ENCODE results near the gene RABGAP1L. TPM values are rescaled to one million over a fixed set of nuclear protein-coding genes. Genes with fewer than 3 reads are reported as not detected.
"Not testable (repeated sequence)": the region's sequence is repeated elsewhere in the genome, so short reads cannot be mapped to it uniquely, and the experiment has no call there.

RABGAP1L gene
- total RNA-seq, 1 donor from 2014 or later = 145 TPM

DNA sequence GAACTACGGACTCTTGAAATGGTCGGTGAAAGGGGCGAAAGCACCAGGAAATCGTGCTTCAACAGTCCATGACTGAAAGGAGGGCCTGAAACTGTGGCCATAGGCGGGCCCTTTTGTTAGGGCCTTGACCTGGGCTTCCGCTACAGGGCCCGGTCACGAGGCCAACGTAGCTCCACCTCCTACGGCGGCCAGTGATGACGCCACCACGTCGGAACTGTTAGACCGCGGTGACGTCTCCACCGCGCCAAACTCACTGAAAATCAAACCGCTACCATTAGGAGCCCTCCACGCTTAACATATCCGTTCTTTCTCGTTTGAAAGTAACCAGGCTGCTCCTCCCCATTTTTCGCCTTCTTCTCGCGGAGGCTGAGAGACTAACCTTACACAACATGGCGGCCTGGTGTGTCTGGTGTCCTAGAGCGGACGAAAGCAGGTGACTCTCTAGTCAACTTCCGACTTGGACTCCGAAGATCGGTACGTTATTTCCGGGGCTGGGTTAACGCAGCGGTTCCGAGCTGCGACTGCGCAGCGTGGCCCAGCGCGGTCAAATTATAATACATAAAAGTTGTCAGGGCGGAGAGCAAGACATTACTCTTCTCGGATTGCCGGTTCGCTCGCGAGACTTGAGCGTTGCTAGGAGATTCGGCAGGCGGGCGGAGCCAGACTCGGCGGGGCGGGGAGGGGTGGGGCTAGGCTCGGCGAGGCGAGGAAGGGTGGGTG is 840.1 kb downstream of the RABGAP1L start:
- DNase-seq = peak; percentile 98

DNA sequence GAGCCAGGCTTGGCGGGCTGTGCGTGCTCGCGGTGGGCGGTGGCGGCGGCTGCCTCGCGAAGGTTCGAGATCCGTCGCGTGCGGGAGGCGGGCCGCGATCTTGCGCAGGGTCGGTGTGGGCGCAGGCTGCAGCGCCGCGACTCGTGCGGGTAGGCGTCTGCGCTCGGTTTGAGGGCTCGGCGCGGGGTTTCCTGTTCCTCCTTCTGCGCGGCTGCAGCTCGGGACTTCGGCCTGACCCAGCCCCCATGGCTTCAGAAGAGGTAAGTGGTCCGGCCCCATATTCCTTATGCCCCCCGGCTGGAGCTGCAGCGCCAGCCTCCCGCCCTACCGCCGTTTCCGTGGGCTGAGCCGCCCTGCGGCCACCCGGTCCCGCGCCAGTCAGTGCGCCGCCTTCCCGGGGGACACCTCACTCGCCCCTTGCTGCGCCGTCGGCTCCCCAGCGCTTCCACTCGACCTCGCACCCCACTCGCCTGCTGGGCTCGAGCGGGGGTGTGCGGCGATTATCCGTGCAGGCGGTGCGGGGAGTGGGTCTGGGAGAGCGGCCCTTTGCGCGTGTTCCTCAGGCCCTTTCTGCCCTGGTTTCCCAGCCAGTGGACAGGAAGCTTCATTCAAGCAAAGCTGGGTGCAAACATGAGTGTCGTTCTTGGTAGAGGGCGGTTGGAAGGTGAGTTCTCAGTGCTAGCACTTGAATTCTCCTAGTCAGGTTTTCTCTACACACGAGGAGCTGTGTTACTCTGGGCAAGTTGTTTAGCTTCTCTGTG is 840.8 kb downstream of the RABGAP1L start, which contains the start of gene CACYBP:
Gene CACYBP (plus strand): TSS at position 12 of the 761 bp plus-strand sequence. CDS start 234 bp downstream, at position 246.
- DNase-seq = no peak

DNA sequence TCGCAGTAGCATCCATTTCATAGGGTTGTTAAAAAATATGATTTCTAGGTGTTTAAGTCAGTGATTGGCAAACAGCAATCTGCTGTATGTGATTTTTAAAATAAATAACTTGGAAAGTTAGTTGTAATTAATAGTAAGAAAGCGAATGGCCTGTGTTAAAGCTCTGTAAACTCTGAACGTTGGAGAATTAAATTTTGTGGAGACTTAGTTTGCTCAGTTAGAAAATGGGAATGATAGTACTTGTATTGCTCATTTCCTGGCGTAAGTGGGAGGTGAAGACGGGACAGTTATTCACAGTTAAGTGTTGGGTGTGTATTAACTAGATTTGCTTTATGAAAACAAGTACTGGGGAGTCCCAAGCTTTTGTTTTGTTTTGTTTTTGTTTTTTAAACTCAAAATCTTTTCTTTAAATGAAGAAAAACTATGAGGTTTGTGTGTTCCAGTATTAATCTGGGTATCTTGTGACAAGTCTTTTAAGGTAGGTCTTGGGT is 841.4 kb downstream of the RABGAP1L start:
- no peak for DNase-seq

DNA sequence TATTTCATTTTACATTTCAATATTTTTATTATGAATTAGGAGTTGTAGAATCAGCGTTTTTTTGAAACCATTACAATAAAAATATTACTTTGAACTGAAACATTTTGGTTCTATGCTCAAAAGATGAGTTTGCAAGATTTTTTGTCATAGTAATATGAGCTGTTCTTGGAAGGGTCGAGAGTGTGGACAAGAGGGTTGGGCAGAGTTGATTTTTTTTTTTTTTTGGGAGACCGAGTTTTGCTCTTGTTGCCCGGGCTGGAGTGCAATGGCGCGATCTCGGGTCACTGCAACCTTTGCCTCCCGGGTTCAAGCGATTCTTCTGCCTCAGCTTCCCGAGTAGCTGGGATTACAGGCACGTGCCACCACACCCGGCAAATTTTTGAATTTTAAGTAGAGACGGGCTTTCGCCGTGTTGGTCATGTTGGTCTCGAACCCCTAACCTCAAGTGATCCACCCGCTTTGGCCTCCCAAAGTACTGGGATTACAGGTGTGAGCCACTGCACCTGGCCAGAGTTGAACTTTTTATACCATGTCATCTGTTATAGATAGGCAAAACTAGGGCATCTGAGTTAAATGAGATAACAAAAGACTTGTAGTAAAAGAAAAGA is 843.7 kb downstream of the RABGAP1L start:
- no peak for DNase-seq

DNA sequence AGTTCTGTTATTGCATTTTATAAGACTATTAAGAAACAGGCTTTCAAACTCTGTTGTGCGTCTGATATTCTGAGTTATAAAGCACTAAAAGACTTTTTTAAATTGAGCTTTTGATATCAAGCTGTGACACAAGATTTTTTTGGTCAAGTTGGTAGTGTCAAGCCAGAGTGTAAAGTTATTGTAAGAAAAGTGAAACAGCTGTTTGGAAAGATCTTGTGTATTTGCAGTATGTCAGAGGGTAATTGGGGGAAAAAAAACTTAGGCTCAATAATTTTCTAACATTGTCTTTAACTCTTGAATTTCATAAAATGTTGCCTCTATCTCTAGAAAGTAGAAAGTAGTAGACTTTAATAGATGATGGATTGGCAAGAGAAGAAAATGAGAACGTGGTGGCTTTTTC is 844.2 kb downstream of the RABGAP1L start:
- DNase-seq = no peak

DNA sequence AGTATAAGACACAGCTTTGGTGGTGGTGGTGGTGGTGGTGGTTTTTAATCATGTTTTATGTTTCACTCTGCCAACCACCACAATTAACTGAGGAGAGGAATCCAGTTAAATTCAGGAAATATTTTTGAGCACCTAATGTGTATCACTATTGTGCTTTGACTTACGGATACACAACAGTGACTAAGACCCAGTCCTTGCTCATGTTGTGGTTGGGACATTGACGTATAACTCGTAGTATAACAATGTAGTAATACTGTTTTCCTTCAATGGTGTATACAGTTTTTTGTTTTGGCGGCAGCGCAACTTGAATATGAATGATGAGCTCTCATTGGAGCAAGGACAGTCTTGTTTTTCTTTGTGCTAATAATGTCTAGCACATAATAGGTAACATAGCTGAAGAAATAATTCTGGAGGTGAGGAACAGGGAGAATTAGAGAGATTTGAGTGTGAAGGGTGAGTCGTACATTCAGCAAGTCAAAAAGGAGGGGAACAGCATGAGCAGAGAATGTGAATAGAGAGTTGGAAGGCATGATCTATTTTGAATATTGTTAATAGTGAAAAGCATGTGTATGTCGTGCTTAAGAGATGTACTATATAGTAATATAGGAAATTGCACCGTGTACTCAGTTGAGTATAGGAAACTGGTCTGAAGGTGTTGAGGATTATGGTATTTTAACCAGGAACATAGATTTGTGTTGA is 845.9 kb downstream of the RABGAP1L start:
- DNase-seq = no peak

DNA sequence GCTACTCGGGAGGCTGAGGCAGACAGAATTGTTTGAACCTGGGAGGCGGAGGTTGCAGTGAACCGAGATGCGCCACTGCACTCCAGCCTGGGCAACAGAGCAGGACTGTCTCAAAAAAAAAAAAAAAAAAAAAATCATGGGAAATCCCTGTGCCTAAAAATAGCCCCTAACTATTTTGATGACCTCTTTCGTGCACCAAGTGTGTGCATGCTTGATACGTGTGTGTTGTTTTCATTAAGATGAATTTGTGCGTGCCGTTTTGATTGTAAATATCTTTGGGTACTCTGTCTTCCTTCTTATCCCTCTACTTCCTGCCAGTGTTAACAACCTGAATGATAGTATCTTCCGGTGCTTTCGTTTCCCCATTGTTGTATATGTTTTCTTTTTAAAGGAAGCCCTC is 850.2 kb downstream of the RABGAP1L start:
- no peak for DNase-seq

DNA sequence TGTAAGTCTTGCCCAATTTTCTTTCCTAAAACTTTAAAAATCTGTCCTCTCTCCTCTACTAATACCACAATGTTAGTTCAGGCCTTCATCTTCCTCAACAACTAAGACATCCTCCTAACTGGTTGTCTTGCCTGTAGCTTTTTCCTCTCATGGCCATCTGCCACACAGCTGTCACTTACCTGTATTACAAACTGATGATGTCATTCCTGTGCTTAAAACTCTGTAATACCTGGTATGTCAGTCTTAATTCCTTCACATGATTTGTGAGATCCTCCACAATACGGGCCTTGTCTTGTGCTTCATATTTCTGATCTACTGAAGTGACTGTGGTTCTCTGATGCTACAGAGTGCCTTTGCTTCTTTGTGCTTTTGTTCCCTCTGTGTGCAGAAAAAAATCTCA is 854.1 kb downstream of the RABGAP1L start:
- DNase-seq = no peak

DNA sequence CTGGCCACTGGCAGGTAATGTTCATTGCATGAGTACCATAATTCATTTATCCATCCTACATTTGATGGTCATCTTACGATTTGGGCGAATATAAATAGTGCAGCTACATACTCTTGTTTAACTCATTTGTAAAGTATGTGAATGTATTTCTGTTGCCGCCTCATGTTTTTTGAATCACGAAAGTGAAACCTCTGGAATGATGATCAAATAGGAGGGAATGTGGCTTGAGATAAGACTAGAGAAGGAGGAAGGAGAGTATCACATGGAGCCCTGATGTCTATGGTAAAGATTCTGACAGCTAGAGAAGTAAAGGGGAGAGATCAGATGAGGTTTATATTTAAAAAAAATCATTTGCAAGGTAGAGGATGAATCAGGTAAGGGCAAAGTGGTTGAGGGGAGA is 855.9 kb downstream of the RABGAP1L start:
- no peak for DNase-seq

DNA sequence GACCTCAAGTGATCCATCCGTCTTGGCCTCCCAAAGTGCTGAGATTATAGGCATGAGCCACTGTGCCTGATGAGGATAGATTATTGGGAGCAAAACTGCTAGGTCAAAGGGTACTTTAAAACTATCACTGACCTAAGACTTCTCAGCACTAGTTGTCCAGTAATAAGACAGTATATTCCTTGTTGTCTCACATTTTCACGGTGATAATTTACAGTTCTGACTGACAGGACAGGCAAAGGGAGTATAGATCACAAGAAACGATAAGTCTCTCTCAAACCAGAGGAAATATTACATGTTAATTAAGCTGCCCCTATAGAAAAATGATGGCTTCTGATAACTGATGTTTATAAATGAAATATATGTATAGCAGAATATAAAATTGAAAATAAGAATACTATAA is 860.2 kb downstream of the RABGAP1L start:
- DNase-seq = no peak

DNA sequence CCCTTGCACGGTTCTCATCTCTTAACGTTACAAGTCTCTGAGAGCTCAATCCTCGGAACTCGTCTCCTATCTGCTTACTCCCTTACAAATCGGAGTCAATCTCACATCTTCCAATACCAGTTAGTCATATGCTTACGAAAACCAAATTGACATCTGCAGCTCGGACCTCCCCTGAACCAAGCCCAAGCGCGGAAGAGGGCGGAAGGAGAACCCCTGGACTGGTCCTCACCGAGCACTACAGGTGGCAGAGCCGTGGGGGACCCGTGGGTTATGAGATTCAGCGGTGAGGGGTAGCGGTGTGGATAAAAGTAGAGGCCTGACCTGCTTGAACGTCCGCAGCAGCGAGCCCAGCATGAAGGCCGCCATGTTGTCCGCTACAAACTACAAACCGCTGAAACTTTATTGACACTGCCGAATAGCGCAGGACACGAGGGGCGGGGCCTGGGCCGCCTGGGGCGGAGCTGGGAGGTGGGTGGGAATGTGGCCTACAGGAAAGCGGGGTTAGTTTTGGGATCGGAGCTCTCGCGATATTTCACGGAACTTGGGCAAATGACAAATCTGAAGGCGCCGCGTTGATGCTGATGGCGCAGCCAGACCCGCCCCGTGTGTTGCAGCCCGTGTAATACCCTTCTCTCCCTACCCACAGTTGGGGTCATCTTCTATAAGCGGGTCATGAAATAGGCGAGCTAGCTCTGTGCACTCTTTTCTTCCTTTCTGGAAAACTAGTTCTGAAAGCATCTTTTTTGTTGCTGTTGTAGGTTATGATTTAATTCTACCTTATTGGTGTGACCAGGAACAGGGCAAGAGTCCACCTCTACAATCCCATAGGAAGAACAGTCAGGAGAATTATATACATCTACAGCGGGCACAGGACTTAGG is 864.0 kb downstream of the RABGAP1L start, which contains the start of gene MRPS14:
Gene MRPS14 (minus strand): TSS at position 383 of the 879 bp plus-strand sequence. CDS start 17 bp downstream, at position 366.
- DNase-seq = peak; percentile 96

DNA sequence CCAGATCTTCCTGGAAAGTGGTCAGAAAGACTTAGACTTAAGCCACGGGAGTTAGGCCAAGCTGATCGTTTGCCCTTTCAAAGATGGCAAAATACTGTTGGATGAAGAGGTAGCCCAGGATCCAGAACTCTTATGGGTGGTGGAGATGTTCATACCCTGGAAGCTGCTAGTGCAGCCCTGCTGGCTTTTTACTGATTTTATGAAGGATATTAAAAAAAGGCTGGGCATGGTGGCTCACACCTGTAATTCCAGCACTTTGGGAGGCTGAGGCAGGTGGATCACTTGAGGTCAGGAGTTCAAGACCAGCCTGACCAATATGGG is 864.6 kb downstream of the RABGAP1L start:
- DNase-seq = not testable (repeated sequence)

DNA sequence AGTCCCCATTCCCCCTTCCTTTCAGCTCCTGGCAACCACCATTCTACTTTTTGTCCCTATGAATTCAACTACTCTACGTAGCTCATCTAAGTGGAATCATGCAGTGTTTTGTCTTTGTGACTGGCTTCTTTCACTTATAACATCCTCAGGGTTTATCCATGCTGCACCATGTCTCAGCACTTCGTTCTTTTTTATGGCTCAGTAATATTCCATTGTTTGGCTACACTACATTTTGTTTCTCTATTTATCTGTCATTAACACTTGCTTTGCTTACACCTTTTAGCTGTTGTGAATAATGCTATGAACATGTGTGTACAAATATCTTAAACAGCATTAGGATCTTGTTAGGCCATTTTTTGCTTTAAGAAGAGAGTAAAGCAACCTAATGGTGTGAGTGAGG is 865.5 kb downstream of the RABGAP1L start:
- DNase-seq = no peak

DNA sequence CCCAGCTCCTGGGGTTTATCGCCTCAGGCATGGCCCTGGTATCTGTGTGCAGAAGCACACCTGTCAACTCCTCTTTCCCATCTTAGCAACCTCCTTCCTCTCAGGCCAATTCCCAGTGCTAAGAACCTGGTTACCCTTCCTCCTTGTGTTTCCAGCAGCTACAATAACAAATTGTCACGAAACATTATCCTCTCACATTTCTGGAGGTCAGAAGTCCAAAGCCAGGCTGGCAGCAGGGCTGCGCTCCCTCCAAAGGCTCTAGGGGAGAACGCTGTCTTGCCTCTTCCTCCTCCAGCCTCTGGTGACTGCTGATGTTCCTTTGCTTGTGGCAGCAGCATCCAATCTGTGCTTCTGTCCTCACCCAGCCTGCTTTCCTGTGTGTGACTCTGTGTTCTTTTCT is 874.6 kb downstream of the RABGAP1L start:
- DNase-seq = no peak

DNA sequence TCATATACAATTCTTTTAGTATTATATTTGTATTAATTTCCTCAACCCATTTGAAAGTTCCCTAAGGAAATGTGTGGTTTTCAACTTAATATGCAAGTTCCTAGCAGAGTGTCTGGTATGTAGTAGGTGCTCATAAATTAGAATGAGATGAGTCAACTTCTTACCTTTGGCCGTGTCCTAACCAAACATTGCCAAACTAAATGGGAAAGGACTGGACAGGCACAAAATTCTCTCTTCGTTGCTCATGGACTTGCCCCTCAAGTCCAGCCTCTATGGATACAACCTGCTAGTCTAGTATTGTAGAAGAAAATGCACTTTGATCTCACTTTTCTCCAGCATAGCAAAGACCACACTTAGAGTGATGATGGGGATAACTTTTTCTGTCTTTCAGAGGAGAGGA is 875.5 kb downstream of the RABGAP1L start:
- no peak for DNase-seq

DNA sequence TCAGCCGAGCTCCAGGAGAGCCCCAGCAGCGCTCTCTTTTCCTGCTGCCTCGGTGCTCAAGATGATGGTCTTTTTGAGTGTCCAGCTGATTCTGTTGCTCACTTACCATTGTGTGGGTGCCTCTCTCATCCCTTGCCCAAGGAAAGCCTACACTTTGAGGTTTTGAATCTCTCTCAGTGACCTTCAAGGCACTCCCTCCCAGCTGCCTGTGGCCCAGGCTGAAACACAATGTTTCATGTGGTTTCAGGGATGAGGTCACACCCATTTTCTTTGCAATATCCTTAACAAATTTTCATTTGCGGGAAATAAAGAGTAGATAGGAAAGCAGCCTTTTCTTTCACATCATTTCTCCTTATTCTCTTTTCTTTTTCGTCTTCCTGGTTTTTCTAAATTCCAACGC is 876.5 kb downstream of the RABGAP1L start:
- no peak for DNase-seq

DNA sequence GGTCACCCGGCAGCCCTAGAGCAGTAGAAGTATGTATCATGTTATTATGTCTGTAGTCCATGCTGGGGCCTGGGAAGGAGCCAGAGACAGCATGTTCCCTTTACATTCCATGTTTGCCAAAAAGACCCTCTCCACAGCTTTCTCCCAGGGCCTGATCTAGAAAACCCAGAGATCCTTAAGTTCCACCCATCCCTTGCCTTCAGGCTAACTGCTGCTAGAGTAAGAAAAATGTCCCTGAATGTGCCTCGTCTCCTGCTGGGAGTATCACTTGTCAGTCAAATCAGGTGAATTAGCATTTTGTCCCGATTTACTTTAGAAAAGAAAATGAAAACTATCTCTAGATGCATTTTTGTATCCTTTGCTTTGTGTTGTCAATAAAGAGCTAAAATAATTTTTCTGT is 877.2 kb downstream of the RABGAP1L start:
- no peak for DNase-seq

DNA sequence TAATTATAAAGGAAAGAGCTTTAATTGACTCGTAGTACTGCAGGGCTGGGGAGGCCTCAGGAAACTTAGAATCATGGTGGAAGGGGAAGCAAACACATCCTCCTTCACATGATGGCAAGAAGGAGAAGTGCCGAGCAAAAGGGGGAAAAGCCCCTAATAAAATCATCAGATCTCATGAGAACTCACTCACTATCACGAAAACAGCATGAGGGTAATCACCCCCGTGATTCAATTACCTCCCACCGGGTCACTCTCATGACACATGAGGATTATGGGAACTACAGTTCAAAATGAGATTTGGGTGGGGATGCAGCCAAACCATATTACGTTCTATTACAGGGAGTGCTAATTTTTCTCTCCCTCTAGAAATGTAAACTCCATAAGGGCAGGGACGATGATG is 878.1 kb downstream of the RABGAP1L start:
- no peak for DNase-seq

DNA sequence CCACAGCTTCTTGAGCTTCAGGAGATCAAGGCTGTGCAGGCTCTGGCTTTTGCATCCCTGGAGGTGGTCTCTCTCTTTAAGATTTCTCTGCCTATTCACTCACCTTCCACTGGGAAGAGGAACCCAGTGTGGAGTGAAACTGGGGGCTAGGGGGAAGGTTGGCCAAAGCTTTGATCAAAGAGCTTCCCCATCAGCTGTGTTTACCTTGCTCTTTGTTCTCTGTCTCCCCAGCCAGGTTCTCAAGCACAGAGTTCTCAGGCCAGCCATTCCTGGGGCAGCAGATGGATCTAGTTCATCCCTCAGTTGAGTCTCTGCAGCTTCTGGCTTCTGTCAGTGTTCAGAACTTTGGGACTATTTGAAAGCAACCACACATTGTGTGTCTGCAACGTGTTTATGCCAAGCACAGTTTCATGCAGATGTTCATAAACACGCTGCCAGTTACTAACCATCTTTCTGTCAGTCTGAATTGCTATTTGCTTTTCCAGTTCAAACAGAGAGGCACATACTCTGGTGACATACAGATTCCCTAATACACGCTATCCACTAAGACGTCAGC is 881.1 kb downstream of the RABGAP1L start:
- no peak for DNase-seq

DNA sequence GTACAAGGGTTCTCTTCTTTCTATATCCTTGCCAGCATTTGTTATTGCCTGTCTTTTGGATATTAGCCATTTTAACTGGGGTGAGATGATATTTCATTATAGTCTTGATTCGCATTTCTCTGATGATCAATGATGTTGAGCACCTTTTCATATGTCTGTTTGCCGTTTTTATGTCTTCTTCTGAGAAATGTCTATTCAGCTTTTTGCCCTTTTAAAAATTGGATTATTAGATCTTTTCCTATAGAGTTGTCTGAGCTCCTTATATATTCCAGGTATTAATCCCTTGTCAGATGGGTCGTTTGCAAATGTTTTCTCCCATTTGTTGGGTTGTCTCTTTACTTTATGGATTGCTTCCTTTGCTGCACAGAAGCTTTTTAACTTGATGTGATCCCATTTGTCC is 883.3 kb downstream of the RABGAP1L start:
- DNase-seq = no peak

DNA sequence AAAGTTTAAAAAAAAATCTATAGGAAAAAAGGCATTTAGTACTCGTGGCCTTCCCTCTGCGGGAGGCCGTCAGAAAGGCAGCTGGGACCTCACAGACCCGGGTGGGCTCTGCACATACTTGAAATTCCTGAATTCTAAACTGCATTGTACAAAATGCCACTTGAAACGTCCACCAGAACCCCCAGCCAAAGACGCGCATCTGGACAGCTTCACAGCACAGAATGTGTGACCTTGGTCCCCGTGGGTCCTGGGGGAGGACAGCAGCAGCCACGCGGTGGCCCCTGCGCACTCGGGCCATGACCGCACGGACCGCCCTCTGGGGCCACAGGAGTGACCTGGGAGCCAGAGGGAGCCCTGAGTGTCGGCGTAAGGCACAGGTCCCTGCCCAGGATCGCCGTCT is 884.5 kb downstream of the RABGAP1L start:
- no peak for DNase-seq

Data from occipital lobe (tissue), 2 donors.